Esophagus muscularis mucosa (tissue), 4 donors: Measurements from ENCODE around the gene PPP2R5C.

Source experiments
- EP300 ChIP-seq: sonication (generic); formaldehyde crosslinking; IDR thresholded peaks from one replicate; pipeline ENCODE4 v1.6.1; 2017; ENCODE audit warnings: antibody characterized with exemption
- POLR2A ChIP-seq: fragments of 450-650 bp; IDR thresholded peaks from one replicate; pipeline ENCODE4 v1.6.1; 2017; ENCODE audit warnings: antibody characterized with exemption, moderate library complexity, mild to moderate bottlenecking, low read depth
- TF ChIP-seq, protein P1 (sequence below), 3 experiments: fragments of 200-600 bp in 2 of 3; fragments of 450-650 bp in 1 of 3; sonication (generic) in 2 of 3; IDR thresholded peaks; one replicate each; pipeline ENCODE4 v1.5.1; 2017 to 2019; ENCODE audit warnings: antibody characterized with exemption in 3 of 3, mild to moderate bottlenecking in 2 of 3, moderate library complexity in 1 of 3

DNA sequence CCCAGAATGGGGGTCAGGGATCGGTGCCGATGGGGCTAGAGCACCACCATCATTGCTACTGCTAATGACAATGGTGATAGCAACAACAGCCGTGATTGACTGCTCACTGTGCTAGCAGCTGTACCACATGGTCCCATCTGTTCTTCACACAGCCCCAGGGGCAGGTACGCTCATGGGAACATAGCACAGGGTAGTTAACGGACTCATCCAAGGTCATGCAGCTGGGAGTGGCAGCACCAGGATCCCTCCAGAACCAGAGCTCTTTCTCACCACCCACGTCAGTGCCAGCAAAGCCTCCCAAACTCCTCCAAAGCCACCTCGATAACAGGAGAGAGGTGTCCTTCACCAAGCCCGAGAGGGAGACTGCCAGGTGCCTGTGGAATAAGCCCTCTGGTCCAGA is 191.6 kb downstream of the PPP2R5C start:
- TF ChIP-seq, protein P1, sequence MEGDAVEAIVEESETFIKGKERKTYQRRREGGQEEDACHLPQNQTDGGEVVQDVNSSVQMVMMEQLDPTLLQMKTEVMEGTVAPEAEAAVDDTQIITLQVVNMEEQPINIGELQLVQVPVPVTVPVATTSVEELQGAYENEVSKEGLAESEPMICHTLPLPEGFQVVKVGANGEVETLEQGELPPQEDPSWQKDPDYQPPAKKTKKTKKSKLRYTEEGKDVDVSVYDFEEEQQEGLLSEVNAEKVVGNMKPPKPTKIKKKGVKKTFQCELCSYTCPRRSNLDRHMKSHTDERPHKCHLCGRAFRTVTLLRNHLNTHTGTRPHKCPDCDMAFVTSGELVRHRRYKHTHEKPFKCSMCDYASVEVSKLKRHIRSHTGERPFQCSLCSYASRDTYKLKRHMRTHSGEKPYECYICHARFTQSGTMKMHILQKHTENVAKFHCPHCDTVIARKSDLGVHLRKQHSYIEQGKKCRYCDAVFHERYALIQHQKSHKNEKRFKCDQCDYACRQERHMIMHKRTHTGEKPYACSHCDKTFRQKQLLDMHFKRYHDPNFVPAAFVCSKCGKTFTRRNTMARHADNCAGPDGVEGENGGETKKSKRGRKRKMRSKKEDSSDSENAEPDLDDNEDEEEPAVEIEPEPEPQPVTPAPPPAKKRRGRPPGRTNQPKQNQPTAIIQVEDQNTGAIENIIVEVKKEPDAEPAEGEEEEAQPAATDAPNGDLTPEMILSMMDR (IDR thresholded peaks at IDR 0.05) = no peak
- TF ChIP-seq POLR2A (no peak), EP300 (no peak)
